A673 (cell line): Measurements from ENCODE around the gene RELN. TPM values are rescaled to one million over a fixed set of nuclear protein-coding genes. Genes with fewer than 3 reads are reported as not detected.

ENCODE experiments used
- BruUV-seq: library from RNA; stranded (reverse); fragments of 400-500 nt; replicated peaks from 2 replicates; lab custom pipeline; 2021; lab: Mats Ljungman, UMichigan
- CTCF ChIA-PET: fragments of 300-600 bp; sonication (Branson Sonifier 250); formaldehyde crosslinking; loops from one replicate; lab custom pipeline; 2022; ENCODE audit warnings: antibody characterized with exemption; lab: Charles Lee
- POLR2A ChIA-PET: fragments of 300-600 bp; sonication (Branson Sonifier 250); formaldehyde crosslinking; loops from one replicate; lab custom pipeline; 2022; ENCODE audit warnings: antibody characterized with exemption; ENCODE audit not compliant: low non-redundant PET; lab: Charles Lee
- DNase-seq: peaks from one replicate; pipeline ENCODE4 v3.0.0-alpha.2; 2015; ENCODE audit warnings: low spot score
- H3K27ac ChIP-seq: fragments of 200-600 bp; sonication (generic); 2 replicates; pipeline ENCODE4 v1.5.1; 2016; ENCODE audit warnings: mixed run types, low read depth, mild to moderate bottlenecking, mixed read lengths, antibody characterized with exemption, low read length; ENCODE audit not compliant: poor library complexity, severe bottlenecking
- H3K27me3 ChIP-seq: fragments of 200-600 bp; sonication (generic); replicated peaks from 2 replicates; pipeline ENCODE4 v1.6.1; 2017; ENCODE audit warnings: mixed run types, low read depth, mild to moderate bottlenecking, mixed read lengths, antibody characterized with exemption, low read length; ENCODE audit not compliant: insufficient read depth, poor library complexity
- H3K36me3 ChIP-seq: fragments of 200-600 bp; sonication (generic); 2 replicates; pipeline ENCODE4 v1.6.1; 2016; ENCODE audit warnings: mixed run types, mild to moderate bottlenecking, mixed read lengths, antibody characterized with exemption, low read length; ENCODE audit not compliant: insufficient read depth, poor library complexity, severe bottlenecking
- H3K4me1 ChIP-seq: fragments of 200-600 bp; sonication (generic); 2 replicates; pipeline ENCODE4 v1.6.1; 2017; ENCODE audit warnings: mixed run types, mild to moderate bottlenecking, mixed read lengths, antibody characterized with exemption, low read length; ENCODE audit not compliant: insufficient read depth, poor library complexity, severe bottlenecking
- H3K4me3 ChIP-seq: fragments of 200-600 bp; sonication (generic); 2 replicates; pipeline ENCODE4 v1.5.1; 2016; ENCODE audit warnings: low read depth, mixed run types, mild to moderate bottlenecking, mixed read lengths, low read length; ENCODE audit not compliant: poor library complexity, severe bottlenecking
- H3K9me3 ChIP-seq: fragments of 200-600 bp; sonication (generic); 2 replicates; pipeline ENCODE4 v1.6.1; 2016; ENCODE audit warnings: mixed run types, low read depth, mild to moderate bottlenecking, mixed read lengths, antibody characterized with exemption, low read length; ENCODE audit not compliant: poor library complexity, severe bottlenecking
- EZH2 ChIP-seq: fragments of 200-600 bp; sonication (generic); IDR thresholded peaks from 2 replicates; pipeline ENCODE4 v1.6.1; 2017; ENCODE audit warnings: borderline replicate concordance, low read depth, mild to moderate bottlenecking, mixed read lengths, antibody characterized with exemption, low read length; ENCODE audit not compliant: poor library complexity, severe bottlenecking
- intact Hi-C: fragments of 100-400 bp; cut with micrococcal nuclease; formaldehyde crosslinking; loops from one replicate; pipeline ENCODE4 v1.10.0; 2022; ENCODE audit not compliant: unreplicated experiment
- total RNA-seq: library from RNA; stranded (reverse); gene quantifications from 2 replicates; pipeline ENCODE4 v1.2.3, GENCODE V29; 2021
- TF ChIP-seq, protein P1 (sequence below): fragments of 300-800, 200-600 bp; sonication (generic); conservative IDR thresholded peaks from 2 replicates; pipeline ENCODE4 v1.5.1; 2017; ENCODE audit warnings: low read depth, mild to moderate bottlenecking, antibody characterized with exemption, low read length, moderate library complexity, mixed read lengths

Gene RELN
- total RNA-seq, 1 experiment from 2014 or later: not detected

DNA sequence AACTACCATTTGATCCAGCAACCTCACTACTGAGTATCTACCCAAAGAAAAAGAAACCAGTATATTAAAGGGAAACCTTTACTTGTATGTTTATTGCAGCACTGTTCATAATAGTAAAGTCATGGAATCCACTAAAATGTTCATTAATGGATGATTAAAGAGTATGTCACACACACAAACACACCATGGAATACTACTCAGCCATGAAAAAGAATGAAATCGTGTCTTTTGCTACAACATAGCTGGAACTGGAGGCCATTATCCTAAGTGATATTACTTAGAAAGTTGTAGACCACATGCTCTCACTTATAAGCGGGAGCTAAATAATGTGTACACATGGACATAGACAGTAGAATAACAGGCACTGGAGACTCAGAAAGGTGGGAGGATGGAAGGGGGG is 340.4 kb downstream of the RELN start:
- ChIA-PET POLR2A (no interaction called here), CTCF (no interaction called here)
- Histone ChIP-seq H3K4me1 (no peaks in the 10 kb centered on the region), H3K9me3 (no peaks in the 10 kb centered on the region), H3K4me3 (no peak overlapping the region), H3K27me3 (no peaks in the 10 kb centered on the region), H3K27ac (no peak overlapping the region), H3K36me3 (no peaks in the 10 kb centered on the region)
- TF ChIP-seq, protein P1, sequence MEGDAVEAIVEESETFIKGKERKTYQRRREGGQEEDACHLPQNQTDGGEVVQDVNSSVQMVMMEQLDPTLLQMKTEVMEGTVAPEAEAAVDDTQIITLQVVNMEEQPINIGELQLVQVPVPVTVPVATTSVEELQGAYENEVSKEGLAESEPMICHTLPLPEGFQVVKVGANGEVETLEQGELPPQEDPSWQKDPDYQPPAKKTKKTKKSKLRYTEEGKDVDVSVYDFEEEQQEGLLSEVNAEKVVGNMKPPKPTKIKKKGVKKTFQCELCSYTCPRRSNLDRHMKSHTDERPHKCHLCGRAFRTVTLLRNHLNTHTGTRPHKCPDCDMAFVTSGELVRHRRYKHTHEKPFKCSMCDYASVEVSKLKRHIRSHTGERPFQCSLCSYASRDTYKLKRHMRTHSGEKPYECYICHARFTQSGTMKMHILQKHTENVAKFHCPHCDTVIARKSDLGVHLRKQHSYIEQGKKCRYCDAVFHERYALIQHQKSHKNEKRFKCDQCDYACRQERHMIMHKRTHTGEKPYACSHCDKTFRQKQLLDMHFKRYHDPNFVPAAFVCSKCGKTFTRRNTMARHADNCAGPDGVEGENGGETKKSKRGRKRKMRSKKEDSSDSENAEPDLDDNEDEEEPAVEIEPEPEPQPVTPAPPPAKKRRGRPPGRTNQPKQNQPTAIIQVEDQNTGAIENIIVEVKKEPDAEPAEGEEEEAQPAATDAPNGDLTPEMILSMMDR: no peak
- DNase-seq: no peak
- intact Hi-C loops: no loop called here
- BruUV-seq: no TSS peak

DNA sequence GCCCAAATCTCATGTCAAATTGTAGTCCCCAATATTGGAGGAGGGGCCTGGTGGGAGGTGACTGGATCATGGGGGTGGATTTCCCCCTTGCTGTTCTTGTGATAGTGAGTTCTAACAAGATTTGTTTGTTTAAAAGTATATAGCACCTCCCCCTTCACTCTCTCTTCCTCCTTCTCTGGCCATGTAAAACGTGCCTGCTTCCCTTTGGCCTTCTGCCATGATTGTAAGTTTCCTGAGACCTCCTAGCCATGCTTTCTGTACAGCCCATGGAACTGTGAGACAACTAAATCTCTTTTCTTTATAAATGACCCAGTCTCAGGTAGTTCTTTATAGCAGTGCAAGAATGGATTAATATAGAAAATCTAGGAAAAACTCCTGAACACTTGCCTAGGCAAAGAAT is 341.3 kb downstream of the RELN start:
- POLR2A ChIA-PET: no interaction called here

DNA sequence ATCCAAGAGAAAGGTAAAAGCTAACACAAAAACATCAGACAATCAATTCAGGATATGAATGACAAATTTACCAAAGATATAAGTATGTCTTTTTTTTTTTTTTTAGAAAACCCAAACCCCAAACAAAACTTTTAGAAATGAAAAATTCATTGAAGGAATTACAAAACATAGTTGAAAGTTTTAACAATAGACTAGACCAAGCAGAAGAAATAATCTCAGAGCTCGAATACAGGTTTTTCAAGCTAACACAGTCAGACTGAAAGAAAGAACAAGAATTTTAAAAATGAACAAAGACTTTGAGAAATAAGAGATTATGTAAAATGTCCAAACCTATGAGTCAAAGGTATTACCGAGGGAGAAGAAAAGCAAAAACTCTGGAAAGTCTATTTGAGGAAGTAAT is 345.1 kb downstream of the RELN start:
- H3K36me3 ChIP-seq: no peaks in the 10 kb centered on the region

More for the DNA sequence above, 341.3 kb downstream of the RELN start:
- Histone ChIP-seq H3K36me3 (no peaks in the 10 kb centered on the region), H3K27me3 (no peaks in the 10 kb centered on the region), H3K9me3 (no peaks in the 10 kb centered on the region), H3K4me1 (no peaks in the 10 kb centered on the region), H3K4me3 (no peak overlapping the region), H3K27ac (no peak overlapping the region)
- DNase-seq: no peak
- intact Hi-C loops: no loop called here
- TF ChIP-seq EZH2: no peak
- TF ChIP-seq, protein P1: no peak
- BruUV-seq: no TSS peak
- CTCF ChIA-PET: no interaction called here

More for the DNA sequence above, 345.1 kb downstream of the RELN start:
- TF ChIP-seq, protein P1: no peak
- no peak for TF ChIP-seq EZH2
- DNase-seq: no peak
- no TSS peak for BruUV-seq
- no peaks in the 10 kb centered on the region for H3K9me3 ChIP-seq
- no peaks in the 10 kb centered on the region for H3K27me3 ChIP-seq
- ChIA-PET POLR2A (no interaction called here), CTCF (interaction anchor here (0.7 kb wide), 1 partner anchor 497 kb away, joined by 4 read pairs; no protein-coding TSS in a partner anchor)
- no peak overlapping the region for H3K27ac ChIP-seq
- no peak overlapping the region for H3K4me3 ChIP-seq
- intact Hi-C loops: no loop called here
- H3K4me1 ChIP-seq: no peaks in the 10 kb centered on the region
